Activated CD4-positive, alpha-beta T cell treated with anti-CD3 and anti-CD28 coated beads, Interleukin-2, amount 50 U/mL, for 16 hours (primary cell): ENCODE data around the gene AP5M1.
"Not testable (repeated sequence)": the region's sequence is repeated elsewhere in the genome, so short reads cannot be mapped to it uniquely, and the experiment has no call there.

Experiments used
- DNase-seq: peaks from one replicate; pipeline ENCODE4 v3.0.0-alpha.2; 2020

Gene AP5M1, protein sequence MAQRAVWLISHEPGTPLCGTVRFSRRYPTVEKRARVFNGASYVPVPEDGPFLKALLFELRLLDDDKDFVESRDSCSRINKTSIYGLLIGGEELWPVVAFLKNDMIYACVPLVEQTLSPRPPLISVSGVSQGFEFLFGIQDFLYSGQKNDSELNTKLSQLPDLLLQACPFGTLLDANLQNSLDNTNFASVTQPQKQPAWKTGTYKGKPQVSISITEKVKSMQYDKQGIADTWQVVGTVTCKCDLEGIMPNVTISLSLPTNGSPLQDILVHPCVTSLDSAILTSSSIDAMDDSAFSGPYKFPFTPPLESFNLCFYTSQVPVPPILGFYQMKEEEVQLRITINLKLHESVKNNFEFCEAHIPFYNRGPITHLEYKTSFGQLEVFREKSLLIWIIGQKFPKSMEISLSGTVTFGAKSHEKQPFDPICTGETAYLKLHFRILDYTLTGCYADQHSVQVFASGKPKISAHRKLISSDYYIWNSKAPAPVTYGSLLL

DNA sequence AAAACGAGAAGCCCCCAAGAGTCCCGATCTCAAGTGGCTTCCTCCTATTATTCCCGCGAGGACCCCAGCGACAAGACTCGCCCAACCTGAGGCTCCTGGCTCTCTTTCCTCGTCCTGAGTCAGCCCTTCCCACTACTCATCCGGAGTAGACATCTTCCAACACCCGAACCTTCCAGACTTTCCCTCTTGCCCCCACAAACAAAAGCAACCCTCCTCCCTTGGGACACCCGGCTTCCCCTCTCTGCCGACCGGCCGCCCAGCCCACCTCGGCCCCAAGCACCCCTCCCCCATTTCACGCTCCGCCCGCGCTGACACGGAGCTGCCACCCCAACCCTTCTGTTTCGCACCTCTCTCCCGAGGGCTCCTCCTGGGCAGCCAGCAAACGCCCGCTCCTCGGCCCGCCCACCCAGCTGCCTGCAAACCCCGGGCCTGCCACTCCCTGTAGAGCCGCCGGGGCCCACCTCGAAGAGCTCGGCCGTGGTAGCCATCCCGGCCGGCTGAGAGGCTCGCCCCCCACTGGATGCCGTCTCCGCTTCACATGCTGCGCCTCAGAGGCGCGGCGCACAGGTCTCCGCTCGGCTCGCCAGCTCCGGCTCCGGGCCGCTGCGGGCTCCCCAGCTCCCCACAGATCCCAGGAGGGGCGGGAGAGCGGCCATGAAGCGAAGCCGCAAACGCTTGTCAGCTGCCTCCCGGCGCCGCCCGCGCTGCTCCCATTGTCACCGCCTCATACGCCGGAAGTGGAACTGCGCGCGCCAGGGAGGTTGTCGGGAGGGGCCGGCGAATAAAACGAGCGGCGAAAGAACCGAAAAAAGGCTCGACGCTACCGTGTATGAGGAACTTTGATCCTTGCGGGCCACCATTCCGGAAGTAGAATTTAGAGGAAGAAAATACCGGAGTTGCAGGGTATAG is at the start of gene AP5M1, which contains the start of gene EXOC5:
Gene AP5M1 (plus strand): TSS at position 811 of the 909 bp plus-strand sequence. CDS start 344 bp downstream, outside the sequence.
Gene EXOC5 (minus strand): TSS at position 745 of the 909 bp plus-strand sequence. CDS start 257 bp downstream, at position 488.
- DNase-seq: peak; percentile 94

DNA sequence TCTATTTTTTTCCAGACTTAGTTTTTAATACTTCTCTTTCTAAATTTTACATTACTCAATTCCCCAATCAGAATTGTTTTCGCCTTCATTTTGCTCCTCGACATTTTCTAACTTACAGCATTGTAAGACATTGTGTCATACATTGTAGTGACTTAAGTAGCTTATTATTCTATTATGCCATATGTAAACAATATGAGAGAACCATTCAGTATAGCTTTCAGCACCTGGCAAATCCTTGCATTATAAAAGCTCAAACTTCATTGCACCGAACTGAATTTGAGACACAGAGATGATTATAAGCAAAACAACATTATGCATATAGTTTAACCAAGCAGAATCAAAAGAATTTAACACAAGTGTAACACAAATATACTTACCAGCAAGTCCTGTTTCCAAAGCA is 46.8 kb upstream of the AP5M1 start:
- no peak for DNase-seq

DNA sequence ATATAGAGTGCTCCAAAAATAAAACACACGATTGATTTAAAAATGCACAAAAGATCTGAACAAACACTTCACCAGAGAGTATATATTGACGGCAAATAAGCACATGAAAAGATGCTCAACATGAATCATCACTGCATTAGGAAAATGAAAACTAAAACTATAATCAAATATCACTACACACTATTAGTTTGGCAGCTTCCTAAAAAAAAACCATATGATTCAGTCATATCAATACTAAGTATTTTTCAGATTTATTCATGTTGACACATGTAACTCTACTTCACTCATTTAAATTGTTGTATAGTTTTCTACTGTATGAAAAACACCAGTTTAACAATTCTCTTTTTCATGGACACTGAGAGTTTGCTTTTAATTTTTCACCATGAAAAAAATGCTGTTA is 41.7 kb upstream of the AP5M1 start:
- peak; percentile 9 for DNase-seq

DNA sequence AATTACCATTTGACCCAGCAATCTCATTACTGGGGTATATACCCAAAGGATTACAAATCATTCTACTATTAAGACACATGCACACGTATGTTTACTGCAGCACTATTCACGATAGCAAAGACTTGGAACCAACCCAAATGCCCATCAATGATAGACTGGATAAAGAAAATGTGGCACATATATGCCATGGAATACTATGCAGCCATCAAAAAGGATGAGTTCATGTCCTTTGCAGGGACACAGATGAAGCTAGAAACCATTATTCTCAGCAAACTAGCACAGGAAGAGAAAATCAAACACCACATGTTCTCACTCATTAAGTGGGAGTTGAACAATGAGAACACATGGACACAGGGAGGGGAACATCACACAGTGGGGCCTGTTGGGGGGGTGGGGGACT is 40.5 kb upstream of the AP5M1 start:
- DNase-seq: not testable (repeated sequence)

DNA sequence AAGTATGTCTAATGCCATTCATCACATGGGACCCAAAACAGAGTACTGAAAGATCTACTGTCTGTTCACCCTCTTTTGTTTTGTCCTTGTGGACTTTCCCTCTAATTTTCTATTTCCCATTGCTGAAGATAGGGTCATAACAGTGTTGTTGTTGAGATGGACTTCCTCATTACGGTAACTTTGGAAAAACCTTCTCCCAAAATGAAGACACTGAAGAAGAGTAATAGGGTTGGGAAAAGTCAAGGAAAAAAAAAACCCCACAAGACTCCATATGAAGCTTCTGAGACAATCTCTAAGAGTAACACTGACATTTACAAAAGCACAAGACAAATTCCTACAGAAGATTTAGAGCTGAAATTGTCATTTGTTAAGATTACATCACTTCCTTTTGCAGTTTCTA is 36.8 kb upstream of the AP5M1 start:
- DNase-seq: no peak

DNA sequence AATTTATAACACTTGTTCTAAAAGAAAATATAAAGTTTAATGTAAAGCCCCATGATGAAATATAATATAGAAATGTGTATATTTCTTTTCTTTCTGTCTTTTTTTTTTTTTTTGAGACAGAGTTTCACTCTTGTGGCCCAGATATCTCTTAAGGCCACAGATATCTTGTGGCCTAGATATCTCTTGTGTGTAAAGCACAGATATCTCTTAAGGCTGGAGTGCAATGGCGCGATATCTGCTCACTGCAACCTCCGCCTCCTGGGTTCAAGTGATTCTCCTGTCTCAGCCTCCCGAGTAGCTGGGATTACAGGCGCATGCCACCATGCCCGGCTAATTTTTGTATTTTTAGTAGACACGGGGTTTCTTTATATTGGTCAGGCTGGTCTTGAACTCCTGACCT is 28.7 kb upstream of the AP5M1 start:
- not testable (repeated sequence) for DNase-seq

DNA sequence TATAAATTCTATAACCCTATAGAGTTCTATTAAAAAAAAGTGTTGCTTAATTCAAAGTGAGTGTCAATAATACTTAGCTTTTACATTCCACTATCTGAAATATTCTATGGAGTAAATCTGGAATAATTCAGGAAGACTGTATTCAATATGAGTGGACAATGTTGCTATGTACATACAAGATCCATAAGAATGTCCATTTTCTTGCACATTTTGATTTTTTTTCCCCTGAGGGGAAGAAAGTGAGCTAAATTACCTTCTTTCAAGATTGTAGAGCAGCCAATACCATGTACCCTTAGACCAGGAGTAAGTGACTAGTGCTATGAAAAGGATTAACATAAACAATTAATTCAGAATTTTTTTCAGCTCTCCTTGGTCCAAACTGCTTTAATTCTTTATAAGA is 25.5 kb upstream of the AP5M1 start:
- DNase-seq: no peak

DNA sequence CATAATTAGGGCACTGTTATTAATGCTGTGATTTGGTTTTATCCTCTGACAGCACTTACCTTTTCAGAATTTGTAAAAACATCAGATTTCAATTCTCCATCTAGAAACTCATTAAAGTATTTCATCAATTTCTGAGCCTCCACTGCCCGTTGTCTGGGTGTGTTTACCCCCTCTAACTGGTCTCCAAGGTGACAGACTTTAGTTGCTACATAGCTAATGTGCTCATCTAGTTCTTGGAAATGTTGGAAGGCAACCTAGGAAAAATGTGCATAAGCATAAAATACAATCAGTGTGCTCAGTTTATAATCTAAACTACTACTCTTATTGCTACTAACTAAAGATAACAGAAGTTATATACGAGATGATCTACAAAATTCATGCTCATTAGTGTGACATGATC is 24.7 kb upstream of the AP5M1 start:
- DNase-seq: no peak

DNA sequence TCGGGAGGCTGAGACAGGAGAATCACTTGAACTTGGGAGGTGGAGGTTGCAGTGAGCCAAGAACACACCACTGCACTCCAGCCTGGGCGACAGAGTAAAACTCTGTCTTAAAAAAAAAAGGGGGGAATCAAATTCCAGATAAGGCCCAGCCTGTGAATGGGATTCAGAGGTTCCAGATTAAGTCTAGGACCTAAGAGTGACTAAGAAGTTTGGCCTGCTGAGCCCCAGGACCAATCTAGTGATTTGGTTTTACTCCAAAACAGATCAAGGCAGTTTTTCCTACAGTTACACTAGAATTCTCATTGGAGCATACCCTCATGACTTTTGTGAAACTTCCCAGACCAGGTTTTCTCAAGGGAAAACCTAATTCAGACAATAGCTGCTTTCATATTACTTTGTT is 22.8 kb upstream of the AP5M1 start:
- DNase-seq: no peak

DNA sequence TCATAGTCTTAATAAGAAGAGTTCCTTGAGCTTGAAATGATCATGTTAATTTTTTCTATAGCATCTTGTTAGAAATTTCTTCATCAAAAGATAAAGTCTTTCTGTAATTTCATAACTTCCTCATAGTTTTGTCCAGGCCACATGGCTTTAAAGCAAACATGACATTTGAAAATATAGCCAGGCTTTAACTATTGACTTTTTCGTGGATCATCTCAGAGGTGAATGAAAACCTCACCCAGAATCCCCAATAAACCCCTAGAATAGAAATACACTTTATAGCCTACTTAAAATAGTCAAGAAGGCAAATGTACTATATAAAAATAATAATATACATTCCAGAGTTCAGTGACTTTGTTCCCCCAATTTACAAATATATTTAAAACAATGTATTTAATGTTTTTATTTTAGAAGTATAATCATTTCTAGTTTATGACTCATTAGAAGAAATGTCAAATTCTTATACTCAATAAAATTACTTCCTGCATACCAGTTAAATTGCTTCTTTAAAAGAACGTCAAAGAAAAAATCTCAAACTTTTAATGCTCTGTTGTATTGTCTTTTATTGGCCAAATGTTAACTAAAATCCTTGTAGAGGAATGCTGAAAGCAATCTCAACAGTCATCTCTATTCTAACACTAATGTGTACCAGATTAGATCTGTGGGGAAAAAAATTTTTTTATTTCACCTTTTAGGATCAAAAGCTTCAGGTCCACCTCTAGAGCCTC is 21.7 kb upstream of the AP5M1 start:
- DNase-seq: no peak

DNA sequence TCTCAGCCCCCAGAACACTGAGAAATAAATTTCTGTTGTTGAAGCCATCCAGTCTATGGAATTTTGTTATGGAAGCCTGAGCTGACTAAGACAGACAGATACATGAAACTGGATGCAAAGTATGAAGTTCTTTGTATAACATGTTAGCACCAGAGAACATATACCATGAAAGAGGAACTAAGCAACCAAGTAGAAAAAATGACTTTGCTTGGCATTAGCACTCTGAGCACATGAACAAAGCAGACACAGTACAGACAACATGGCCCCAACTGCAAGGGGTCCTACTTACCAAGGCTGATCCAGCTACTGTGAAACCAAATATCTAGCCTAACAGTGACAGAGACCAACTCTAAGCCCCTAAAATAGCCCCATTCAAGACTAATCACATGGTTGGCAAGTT is 13.9 kb upstream of the AP5M1 start:
- DNase-seq: no peak

DNA sequence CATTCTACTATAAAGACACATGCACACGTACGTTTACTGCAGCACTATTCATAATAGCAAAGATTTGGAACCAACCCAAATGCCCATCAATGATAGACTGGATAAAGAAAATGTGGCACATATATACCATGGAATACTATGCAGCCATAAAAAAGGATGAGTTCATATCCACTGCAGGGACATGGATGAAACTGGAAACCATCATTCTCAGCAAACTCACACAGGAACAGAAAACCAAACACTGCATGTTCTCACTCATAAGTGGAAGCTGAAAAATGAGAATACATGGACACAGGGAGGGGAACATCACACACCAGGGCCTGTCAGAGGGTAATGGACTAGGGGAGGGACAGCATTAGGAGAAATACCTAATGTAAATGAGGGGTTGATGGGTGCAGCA is 10.6 kb upstream of the AP5M1 start:
- DNase-seq: not testable (repeated sequence)

DNA sequence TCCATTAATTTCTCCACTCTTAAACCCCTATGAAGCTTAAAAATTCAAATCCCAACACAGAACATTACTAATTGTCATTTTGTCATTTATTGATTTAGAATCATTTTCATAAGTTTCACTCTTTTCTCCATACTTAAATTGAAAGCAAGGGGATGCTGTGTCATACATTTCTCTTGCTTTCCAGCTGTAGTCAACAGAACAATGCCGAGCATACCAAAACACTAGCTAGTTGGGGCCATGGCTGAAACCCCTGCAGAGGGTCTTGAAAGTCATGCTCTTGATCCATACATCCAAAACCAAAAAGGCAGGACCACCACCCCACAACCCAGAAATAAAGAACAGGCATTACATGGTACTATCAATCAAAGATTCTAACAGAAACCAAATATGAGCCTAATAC is 9.1 kb upstream of the AP5M1 start:
- no peak for DNase-seq

DNA sequence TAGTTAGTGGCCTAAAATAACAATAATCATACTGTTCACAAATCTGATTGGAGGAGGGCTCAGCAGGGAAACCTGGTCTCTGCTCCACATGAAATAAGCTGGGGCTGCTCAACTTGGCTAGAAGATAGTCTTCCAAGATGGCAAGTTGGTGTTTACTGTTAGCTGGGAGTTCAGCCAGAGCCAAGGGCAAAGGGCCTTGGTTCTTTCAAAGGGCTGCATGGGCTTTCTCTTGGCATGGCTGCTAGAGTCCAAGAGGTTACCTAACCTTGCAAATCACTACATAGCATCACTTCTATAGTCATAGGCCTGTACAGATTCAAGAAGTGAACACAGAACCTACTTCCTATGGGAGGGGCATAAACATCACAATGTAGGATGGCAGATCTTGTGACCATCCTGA is 7.2 kb upstream of the AP5M1 start:
- no peak for DNase-seq

DNA sequence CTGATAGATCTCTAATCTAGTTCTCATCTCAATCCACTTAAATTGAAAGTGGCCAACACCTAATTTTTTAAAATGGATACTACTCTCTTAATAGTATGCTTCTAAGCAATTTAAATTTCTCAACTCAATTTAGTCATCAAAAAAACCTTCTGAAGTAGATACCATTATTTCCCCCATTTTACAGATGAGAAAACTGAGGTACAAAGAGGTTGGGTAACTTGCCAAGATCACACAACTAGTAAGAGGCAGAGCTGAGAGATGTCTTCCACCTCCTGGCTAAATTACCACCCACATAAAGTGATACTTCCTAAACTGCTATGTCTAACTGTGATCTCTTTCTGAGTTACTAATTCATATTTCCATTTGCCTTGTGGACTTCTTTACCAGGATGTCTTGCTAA is 6.7 kb upstream of the AP5M1 start:
- DNase-seq: no peak

DNA sequence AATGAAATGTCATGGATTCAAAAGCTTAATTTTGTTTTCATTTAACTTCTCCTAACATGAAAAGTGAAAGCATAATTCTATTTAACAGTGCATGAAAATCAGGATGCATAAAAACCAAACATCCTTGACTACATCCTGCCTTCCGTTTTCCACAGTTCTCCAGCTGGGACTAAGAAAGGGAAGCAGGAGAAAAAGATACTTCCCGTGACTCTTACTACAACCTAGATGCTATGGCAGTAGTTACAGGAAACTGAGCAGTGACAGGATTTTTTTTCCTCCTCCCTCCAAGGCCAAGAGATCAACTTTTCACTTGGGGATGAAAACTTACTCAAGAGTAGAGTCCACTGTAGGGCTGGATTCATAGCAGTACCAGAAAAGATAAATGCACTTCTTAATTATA is 2.7 kb upstream of the AP5M1 start:
- DNase-seq: no peak

DNA sequence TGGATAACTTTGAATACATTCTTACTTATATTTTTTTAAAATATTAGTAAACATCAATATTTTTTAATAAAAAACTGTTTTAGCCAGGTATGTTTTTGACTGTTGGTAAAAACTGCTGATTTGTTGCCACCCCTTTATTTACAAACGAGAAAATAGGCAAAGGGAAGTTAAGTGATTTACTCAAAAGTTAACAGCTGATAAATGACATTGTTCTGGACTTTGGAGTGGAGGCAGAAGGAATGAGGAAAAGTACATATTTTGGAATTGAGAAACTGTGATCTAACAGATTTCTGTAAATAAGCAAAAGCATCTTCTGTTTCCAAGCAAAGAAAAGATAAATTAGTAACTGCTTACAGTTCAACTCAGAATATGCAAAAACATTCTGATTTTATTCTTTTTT is 4.5 kb downstream of the AP5M1 start:
- DNase-seq: no peak

DNA sequence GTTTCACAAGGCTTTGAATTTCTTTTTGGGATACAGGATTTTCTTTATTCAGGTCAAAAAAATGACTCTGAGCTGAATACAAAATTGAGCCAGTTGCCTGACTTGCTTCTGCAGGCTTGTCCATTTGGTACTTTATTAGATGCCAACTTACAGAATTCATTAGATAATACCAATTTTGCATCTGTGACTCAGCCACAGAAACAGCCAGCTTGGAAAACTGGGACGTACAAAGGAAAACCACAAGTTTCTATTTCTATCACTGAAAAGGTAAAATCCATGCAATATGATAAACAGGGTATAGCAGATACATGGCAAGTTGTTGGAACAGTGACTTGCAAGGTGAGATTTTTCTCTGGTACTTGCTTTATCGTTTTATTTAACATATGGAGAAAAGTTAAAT is 5.8 kb downstream of the AP5M1 start:
- DNase-seq: no peak

DNA sequence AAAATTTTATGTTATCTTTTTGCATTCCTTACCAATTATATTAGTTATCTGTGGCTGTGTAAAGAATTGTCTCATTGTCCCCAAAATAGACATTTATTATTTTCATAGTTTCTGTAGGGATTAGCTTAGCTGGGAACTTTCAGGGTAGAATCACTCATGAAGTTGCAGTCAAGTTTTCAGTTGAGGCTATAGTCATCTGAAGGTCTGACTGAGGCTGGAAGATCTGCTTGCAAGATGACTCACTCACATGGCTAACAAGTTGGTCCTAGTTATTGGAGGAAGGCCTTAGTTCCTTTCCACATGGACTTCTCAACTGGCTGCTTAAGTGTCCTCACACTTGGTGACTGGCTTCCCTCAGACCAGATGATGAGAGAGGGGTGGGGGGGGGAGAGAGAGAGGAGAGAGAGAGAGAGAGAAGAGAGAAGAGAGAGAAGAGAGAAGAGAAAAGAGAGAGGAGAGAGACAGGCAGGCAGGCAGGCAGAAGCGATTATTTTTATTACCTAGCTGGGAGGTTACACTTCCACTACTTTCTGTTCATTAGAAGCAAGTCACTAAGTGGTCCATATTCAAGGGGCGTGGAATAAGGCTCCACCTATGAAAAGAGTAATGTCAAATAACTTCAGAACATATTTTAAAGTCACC is 6.4 kb downstream of the AP5M1 start:
- DNase-seq: no peak

DNA sequence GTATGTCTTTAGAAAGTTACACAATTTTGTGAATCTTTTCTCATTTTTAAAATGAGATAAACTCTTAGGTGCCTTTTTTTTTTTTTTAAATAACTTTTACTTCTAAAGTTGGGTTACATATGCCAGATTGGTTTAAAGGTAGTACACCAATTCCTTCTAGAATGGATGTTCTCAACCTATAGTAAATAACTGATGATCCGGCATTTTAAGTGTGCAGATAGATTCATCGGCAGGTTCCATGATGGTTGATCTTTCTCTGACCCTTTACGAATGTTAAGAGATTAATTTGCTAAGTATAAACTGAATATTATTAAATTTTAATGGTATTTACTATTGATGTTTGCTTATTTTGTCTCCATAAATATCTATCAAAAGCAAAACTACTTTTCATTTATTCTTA is 8.3 kb downstream of the AP5M1 start:
- DNase-seq: no peak

DNA sequence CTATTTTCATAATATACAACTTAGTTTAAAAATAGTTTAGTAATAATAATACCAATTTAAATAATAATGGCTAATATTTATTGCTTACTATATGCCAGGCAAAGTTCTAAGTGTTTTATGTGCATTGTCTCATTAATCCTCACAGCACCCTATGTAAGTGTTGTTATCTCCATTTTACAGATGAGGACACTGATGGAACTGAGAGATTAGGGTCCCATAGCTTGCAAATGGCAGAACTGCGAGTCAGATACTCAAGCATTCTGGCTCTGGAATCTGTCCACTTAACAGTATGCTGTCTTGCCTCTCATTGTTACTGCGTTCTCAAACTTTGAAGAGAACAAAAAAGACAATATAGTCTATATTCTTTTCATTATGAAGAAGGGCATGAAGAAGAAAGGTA is 19.0 kb downstream of the AP5M1 start:
- no peak for DNase-seq

DNA sequence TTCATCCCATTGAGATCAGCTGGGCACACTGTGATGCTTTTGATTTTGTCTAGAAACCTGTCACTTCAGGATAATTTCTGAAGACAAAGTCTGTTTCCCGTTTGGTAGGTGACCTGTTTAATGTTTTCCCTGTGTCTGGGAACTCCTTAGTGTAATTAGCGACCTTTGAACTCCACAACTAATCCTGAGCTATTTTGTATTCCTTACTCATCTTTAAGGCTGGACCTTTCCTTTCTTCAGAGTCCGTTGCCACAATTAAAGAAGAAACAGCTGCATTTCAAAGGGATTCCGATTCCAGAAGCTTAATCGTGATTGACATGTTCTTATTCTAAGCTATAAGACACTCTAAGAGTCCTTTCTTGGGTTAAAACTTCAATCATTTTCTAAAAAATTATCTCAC is 22.0 kb downstream of the AP5M1 start:
- no peak for DNase-seq
